Inflammatory macrophage (primary cell): Measurements from ENCODE around the gene MAP1LC3B.

ENCODE experiments used
- DNase-seq, 2 donors: peaks; one replicate each; pipeline ENCODE4 v3.0.0-alpha.2; 2020 to 2022

The MAP1LC3B gene

GRCh38 chr16:87410530-87410929, 18.4 kb downstream of the MAP1LC3B start:
- no peak for DNase-seq

- DNase-seq = no peak
Observed at GRCh38 chr16:87410968-87411367, 18.8 kb downstream of the MAP1LC3B start.

- no peak for DNase-seq
Observed at GRCh38 chr16:87411375-87412271, 19.5 kb downstream of the MAP1LC3B start.

GRCh38 chr16:87412371-87412995, 20.3 kb downstream of the MAP1LC3B start:
- no peak for DNase-seq

- DNase-seq = no peak
Observed at GRCh38 chr16:87412996-87413421, 20.9 kb downstream of the MAP1LC3B start.

GRCh38 chr16:87414251-87414680, 22.1 kb downstream of the MAP1LC3B start:
- no peak for DNase-seq

- DNase-seq = no peak
Observed at GRCh38 chr16:87415441-87415840, 23.3 kb downstream of the MAP1LC3B start.

GRCh38 chr16:87416826-87417527, 24.8 kb downstream of the MAP1LC3B start:
- peak; percentile 35 to 51 for DNase-seq

GRCh38 chr16:87417528-87417910, 25.4 kb downstream of the MAP1LC3B start:
- DNase-seq = no peak

GRCh38 chr16:87418216-87418615, 26.1 kb downstream of the MAP1LC3B start:
- no peak for DNase-seq

- DNase-seq = no peak
Observed at GRCh38 chr16:87418644-87419043, 26.5 kb downstream of the MAP1LC3B start.

- no peak for DNase-seq
Observed at GRCh38 chr16:87420026-87421002, 28.2 kb downstream of the MAP1LC3B start.

- DNase-seq = no peak
Observed at GRCh38 chr16:87421003-87421912, 29.1 kb downstream of the MAP1LC3B start.

- DNase-seq = no peak
Observed at GRCh38 chr16:87422106-87422505, 30.0 kb downstream of the MAP1LC3B start.

- DNase-seq = no peak
Observed at GRCh38 chr16:87423429-87423828, 31.3 kb downstream of the MAP1LC3B start.

GRCh38 chr16:87424266-87424665, 32.1 kb downstream of the MAP1LC3B start:
- DNase-seq = no peak

GRCh38 chr16:87425941-87426340, 33.8 kb downstream of the MAP1LC3B start:
- DNase-seq = no peak

- no peak for DNase-seq
Observed at GRCh38 chr16:87426423-87427215, 34.5 kb downstream of the MAP1LC3B start.

- DNase-seq = no peak
Observed at GRCh38 chr16:87431926-87432325, 39.8 kb downstream of the MAP1LC3B start.

- DNase-seq = no peak
Observed at GRCh38 chr16:87432330-87432915, 40.3 kb downstream of the MAP1LC3B start.
